Smooth muscle cell (in vitro differentiated cells): Measurements from ENCODE around the gene SEMA3D. TPM values are rescaled to one million over a fixed set of nuclear protein-coding genes. Genes with fewer than 3 reads are reported as not detected.
A peak's percentile ranks its signal among the peaks of the same experiment; 100 is the strongest.

Experiments
- DNase-seq: peaks from one replicate; lab custom pipeline; 2025; ENCODE audit not compliant: unreplicated experiment; lab: John Stamatoyannopoulos, UW
- H2AFZ ChIP-seq: fragments of 200-600 bp; sonication (generic); 2 replicates; pipeline ENCODE4 v1.6.0; 2016; ENCODE audit warnings: antibody characterized with exemption, low read depth, mild to moderate bottlenecking
- H3F3A ChIP-seq: fragments of 200-600 bp; sonication (generic); 2 replicates; pipeline ENCODE4 v1.6.0; 2017; ENCODE audit warnings: antibody characterized with exemption, low read depth
- H3K27ac ChIP-seq: fragments of 200-600 bp; sonication (generic); 2 replicates; pipeline ENCODE4 v1.5.1; 2016; ENCODE audit warnings: low read depth, mild to moderate bottlenecking
- H3K27me3 ChIP-seq: fragments of 200-600 bp; sonication (generic); 2 replicates; pipeline ENCODE4 v1.6.1; 2016; ENCODE audit warnings: low read depth, mild to moderate bottlenecking
- H3K36me3 ChIP-seq: fragments of 200-600 bp; sonication (generic); 2 replicates; pipeline ENCODE4 v1.5.1; 2016; ENCODE audit warnings: low read depth
- H3K4me1 ChIP-seq: fragments of 200-600 bp; sonication (generic); 2 replicates; pipeline ENCODE4 v1.5.1; 2016; ENCODE audit warnings: low read depth
- H3K4me2 ChIP-seq: fragments of 200-600 bp; sonication (generic); 2 replicates; pipeline ENCODE4 v1.6.0; 2016; ENCODE audit warnings: mild to moderate bottlenecking
- H3K4me3 ChIP-seq: fragments of 200-600 bp; sonication (generic); 2 replicates; pipeline ENCODE4 v1.5.1; 2016; ENCODE audit warnings: mild to moderate bottlenecking
- H3K79me2 ChIP-seq: fragments of 200-600 bp; sonication (generic); 2 replicates; pipeline ENCODE4 v1.6.0; 2016; ENCODE audit warnings: low read depth, mild to moderate bottlenecking
- H3K9ac ChIP-seq: fragments of 200-600 bp; sonication (generic); 2 replicates; pipeline ENCODE4 v1.6.0; 2016; ENCODE audit warnings: low read depth
- H3K9me3 ChIP-seq: fragments of 200-600 bp; sonication (generic); replicated peaks from 2 replicates; pipeline ENCODE4 v1.5.1; 2016; ENCODE audit warnings: low read depth
- H4K20me1 ChIP-seq: fragments of 200-600 bp; sonication (generic); 2 replicates; pipeline ENCODE4 v1.6.0; 2016; ENCODE audit warnings: low read depth
- CTCF ChIP-seq: fragments of 200-600 bp; sonication (generic); IDR thresholded peaks from 2 replicates; pipeline ENCODE4 v1.5.1; 2017; ENCODE audit warnings: borderline replicate concordance, mild to moderate bottlenecking, antibody characterized with exemption; ENCODE audit not compliant: insufficient read depth, poor library complexity, severe bottlenecking
- WGBS: methylation state at CpG from one replicate; pipeline ENCODE4 v1.1.7; 2016; ENCODE audit warnings: low lambda C conversion rate; 5-methylcytosine and 5-hydroxymethylcytosine counted together
- polyA plus RNA-seq: library from polyadenylated mRNA; unstranded; fragments of >200 nt; fragmentation: Nextera tagmentation; extraction: Ambion mirVana; gene quantifications from 2 replicates; pipeline ENCODE4 v1.2.1, GENCODE V29; 2016
- total RNA-seq: library from RNA; depleted of rRNA; stranded (reverse); fragments of >200 nt; gene quantifications from 2 replicates; pipeline ENCODE4 v1.2.3, GENCODE V29; 2014

SEMA3D gene
- total and polyA plus RNA-seq, 2 experiments from 2014 or later, result 9.8 to 106 TPM

DNA sequence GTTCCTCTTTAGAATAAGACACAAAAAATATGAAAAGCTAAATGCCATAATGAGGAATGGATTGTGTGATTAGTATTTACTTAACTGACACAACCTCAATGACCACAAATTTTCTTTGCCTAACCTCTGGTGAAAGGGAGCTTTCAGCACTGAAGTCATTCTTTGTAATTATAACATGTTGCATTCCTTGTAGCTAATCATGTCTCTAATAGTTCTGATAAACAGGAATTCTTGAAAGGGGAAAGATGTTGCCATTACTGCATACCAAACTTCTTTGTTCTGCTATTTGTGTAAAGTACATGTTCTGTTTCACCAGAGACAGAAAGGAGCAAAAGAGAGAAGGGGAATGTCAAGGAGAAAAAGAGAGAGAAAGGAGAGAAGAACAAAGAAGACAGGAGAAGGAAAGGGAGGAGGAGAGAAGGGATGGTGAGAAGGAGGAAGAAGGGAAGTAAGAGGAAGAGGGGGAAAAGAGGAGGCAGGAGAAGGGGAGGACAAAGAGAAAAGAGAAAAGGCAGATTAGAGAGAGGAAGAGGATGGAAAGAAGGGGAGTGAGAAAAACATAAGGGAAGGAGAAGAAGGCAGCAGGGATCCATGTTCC, 120.9 kb downstream of the SEMA3D start:
- H3K27me3 ChIP-seq, result no peaks in the 10 kb centered on the region

DNA sequence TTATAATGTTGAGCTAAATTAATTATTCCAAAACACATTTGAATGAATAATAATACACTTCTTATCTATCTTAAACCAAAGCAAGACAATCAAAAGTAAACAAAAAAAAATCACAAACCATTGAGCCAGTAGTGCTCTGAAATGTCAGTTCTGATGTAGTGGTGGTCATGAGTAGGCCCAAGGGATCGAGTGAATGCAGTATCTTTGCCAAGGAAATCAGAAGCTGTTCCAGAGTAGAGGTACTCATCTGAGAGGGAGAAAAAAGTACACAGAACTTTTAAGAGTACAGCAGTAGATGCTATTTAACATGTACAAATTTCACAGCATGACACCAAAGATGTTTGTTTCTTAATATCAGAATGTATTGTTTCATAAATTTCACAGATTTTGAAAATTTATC, 121.5 kb downstream of the SEMA3D start:
- H3K4me3 ChIP-seq, result no peak overlapping the region
- H4K20me1 ChIP-seq, result no peaks in the 10 kb centered on the region
- H3K36me3 ChIP-seq, result no peaks in the 10 kb centered on the region
- H3K9ac ChIP-seq, result no peak overlapping the region
- DNase-seq, result no peak
- H3K79me2 ChIP-seq, result no peaks in the 10 kb centered on the region
- no peaks in the 10 kb centered on the region for H3K27me3 ChIP-seq
- peak overlapping the region; percentile 61 for H3K27ac ChIP-seq
- H3K4me2 ChIP-seq, result no peak overlapping the region
- no peak overlapping the region for H2AFZ ChIP-seq
- H3K4me1 ChIP-seq, result peaks cover 13% of the 10 kb centered on the region
- WGBS, result 94% methylated on average over 1 of the region's 1 CpG
- no peaks in the 10 kb centered on the region for H3F3A ChIP-seq
- no peaks in the 10 kb centered on the region for H3K9me3 ChIP-seq
- no peak for TF ChIP-seq CTCF

More for the DNA sequence above, 120.9 kb downstream of the SEMA3D start:
- no peak overlapping the region for H3K4me3 ChIP-seq
- H4K20me1 ChIP-seq, result no peaks in the 10 kb centered on the region
- TF ChIP-seq CTCF, result no peak
- H3F3A ChIP-seq, result no peaks in the 10 kb centered on the region
- H3K9me3 ChIP-seq, result no peaks in the 10 kb centered on the region
- H3K4me1 ChIP-seq, result peaks cover 13% of the 10 kb centered on the region
- peak overlapping the region; percentile 61 for H3K27ac ChIP-seq
- no peaks in the 10 kb centered on the region for H3K36me3 ChIP-seq
- no peak for DNase-seq
- H3K9ac ChIP-seq, result no peak overlapping the region
- no peak overlapping the region for H2AFZ ChIP-seq
- H3K79me2 ChIP-seq, result no peaks in the 10 kb centered on the region
- peak overlapping the region; percentile 9 for H3K4me2 ChIP-seq

DNA sequence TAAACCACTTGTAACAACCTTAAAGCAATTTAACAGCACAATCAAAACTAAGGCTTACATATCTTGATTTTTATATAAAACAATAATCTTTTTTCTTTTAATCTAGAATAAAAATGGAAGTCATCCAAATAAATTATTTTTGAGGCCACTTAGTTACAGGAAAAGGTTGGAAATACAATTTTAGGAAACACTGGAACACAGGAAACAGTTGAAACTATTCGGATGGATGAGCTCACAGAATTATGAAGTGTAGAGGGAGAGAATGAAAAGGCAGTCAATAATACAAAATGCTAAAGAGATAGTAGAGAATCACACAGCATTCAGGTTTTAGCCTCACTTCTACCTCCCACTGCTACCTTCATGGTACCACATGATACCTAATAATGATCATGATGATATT, 124.2 kb downstream of the SEMA3D start:
- WGBS, result 92% methylated on average over 1 of the region's 1 CpG
- H3K9me3 ChIP-seq, result no peaks in the 10 kb centered on the region
- H3F3A ChIP-seq, result no peaks in the 10 kb centered on the region
- peaks cover 13% of the 10 kb centered on the region for H3K4me1 ChIP-seq
- H3K9ac ChIP-seq, result no peak overlapping the region
- TF ChIP-seq CTCF, result no peak
- H3K27me3 ChIP-seq, result no peaks in the 10 kb centered on the region
- no peak overlapping the region for H3K4me3 ChIP-seq
- no peaks in the 10 kb centered on the region for H3K36me3 ChIP-seq
- H3K27ac ChIP-seq, result no peak overlapping the region
- no peak for DNase-seq
- H4K20me1 ChIP-seq, result no peaks in the 10 kb centered on the region
- no peak overlapping the region for H2AFZ ChIP-seq
- no peak overlapping the region for H3K4me2 ChIP-seq
- H3K79me2 ChIP-seq, result no peaks in the 10 kb centered on the region

DNA sequence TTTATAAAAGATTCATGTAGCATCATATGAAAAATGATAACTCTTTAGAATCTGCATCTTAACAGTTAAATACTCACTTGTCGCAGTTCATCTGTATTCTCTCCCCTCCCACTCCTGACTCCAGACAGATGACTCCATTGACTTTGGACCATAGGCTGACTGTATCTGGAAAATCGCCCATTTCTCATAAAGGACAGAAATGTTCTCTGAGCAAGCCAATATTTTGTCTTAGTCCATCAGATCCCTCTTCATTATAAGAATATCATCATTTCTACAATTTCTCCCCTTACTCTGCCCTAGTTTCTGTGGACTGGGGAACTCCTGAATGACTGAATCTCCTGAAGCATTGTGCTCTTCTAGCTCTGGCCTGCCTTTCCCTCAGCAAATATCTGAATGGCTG, 125.4 kb downstream of the SEMA3D start:
- no peak for DNase-seq
- H3K36me3 ChIP-seq, result no peaks in the 10 kb centered on the region

More for the DNA sequence above, 125.4 kb downstream of the SEMA3D start:
- no peak overlapping the region for H3K4me2 ChIP-seq
- H3K9ac ChIP-seq, result no peak overlapping the region
- no peak overlapping the region for H3K27ac ChIP-seq
- no peak overlapping the region for H2AFZ ChIP-seq
- no peaks in the 10 kb centered on the region for H3K9me3 ChIP-seq
- no peak overlapping the region for H3K4me3 ChIP-seq
- 94% methylated on average over 2 of the region's 2 CpGs for WGBS
- H4K20me1 ChIP-seq, result no peaks in the 10 kb centered on the region
- no peaks in the 10 kb centered on the region for H3F3A ChIP-seq
- no peaks in the 10 kb centered on the region for H3K79me2 ChIP-seq
- TF ChIP-seq CTCF, result no peak
- no peaks in the 10 kb centered on the region for H3K27me3 ChIP-seq
- peaks cover 11% of the 10 kb centered on the region for H3K4me1 ChIP-seq
